Midbrain (tissue), 1 donor: ENCODE measurements around the gene MAML1.
"Not testable (repeated sequence)": the region's sequence is repeated elsewhere in the genome, so short reads cannot be mapped to it uniquely, and the experiment has no call there.

ENCODE experiments used
- DNase-seq: peaks from one replicate; lab custom pipeline; 2025; lab: John Stamatoyannopoulos, UW

The MAML1 gene

GRCh38 chr5:179767496-179768100, 35.0 kb downstream of the MAML1 start:
- no peak for DNase-seq

DNA sequence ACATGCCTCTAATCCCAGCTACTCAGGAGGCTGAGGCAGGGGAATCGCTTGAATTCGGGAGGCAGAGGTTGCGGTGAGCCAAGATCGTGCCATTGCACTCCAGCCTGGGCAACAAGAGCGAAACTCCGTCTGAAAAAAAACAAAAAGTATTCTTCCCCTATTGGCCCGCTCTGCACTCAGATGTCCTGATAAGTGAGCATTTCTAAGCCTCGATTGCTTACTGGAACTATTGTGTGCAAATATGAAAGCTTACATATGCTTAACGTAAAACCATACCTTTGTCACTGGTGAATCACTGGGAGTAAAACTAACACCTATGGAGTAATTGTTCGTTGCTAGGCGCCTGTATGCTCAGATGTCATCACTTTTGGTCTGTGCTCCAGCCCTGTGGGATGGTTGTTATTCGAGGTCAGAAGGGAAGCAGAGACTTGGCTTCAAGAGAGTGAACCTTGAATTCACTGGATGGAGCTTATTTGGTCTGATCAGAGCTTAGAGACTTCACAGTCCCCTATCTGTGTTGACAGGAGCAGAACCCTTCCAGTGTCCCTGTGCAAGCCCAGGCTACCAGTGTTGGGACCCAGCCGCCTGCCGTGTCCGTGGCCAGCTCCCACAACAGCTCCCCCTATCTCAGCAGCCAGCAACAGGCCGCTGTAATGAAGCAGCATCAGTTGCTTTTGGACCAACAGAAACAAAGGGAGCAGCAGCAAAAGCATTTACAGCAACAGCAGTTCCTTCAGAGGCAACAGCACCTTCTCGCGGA, 35.9 kb downstream of the MAML1 start:
- no peak for DNase-seq

GRCh38 chr5:179769271-179769670, 36.6 kb downstream of the MAML1 start:
- DNase-seq: no peak

GRCh38 chr5:179769796-179770195, 37.2 kb downstream of the MAML1 start:
- no peak for DNase-seq

GRCh38 chr5:179771311-179771895, 38.8 kb downstream of the MAML1 start:
- DNase-seq: no peak

DNA sequence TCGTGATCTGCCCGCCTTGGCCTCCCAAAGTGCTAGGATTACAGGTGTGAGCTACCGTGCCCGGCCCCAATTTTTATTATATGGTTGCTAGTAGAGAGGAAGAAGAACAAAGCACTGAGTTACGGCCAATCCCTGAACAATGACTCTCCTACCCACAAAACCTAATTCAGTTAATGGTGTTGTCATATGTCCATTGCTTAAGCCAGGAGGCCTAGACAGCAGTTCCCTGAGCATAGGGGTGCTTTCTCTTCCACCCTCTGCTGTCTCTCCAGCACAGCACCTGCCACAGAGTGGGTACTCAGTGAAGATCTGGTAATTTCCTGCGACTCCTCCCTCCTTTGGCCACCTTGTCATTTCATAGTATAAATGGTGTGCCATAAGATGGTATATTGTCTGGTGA, 39.7 kb downstream of the MAML1 start:
- no peak for DNase-seq

DNA sequence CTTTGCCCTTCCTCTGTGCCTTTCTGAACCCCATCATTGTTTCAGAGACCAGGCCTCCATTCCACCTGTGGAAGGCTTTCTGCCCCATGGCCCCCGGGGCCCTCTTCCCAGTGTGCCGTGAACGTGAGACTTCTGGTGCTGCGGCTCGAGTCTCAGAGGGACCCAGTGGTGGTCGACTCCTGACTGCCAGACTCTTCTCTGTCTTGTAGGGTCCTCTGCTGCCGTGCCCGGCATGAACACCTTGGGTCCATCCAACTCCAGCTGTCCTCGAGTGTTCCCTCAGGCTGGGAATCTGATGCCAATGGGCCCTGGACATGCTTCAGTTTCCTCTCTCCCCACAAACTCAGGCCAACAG, 41.0 kb downstream of the MAML1 start:
- no peak for DNase-seq

DNA sequence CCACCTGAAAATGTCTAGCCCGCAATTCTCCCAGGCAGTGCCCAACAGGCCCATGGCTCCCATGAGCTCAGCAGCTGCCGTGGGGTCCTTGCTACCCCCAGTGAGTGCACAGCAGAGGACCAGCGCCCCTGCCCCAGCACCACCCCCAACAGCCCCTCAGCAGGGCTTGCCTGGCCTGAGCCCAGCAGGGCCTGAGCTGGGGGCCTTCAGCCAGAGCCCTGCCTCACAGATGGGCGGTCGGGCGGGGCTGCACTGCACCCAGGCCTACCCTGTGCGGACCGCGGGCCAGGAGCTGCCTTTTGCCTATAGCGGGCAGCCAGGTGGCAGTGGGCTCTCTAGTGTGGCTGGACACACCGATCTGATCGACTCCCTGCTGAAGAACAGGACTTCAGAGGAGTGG, 41.8 kb downstream of the MAML1 start:
- no peak for DNase-seq

GRCh38 chr5:179776411-179776938, 43.9 kb downstream of the MAML1 start:
- no peak for DNase-seq

DNA sequence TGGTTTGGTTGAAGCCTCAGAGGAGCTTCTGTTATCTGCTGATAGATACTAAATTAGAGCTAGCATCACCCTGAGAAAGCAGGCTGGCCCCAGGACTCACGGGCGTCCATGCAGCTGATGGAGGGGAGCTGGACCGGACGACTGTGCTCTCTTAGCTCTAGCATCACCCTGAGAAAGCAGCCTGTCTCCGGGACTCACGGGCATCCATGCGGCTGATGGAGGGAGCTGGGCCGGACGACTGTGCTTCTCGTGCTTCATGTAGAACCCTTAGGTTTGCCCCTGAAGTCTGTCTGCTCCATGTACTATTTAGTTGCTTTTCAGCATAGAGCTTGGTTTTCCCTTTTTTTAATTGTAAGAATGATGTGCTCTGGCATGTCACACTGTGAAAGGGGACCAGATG, 44.8 kb downstream of the MAML1 start:
- DNase-seq: no peak

DNA sequence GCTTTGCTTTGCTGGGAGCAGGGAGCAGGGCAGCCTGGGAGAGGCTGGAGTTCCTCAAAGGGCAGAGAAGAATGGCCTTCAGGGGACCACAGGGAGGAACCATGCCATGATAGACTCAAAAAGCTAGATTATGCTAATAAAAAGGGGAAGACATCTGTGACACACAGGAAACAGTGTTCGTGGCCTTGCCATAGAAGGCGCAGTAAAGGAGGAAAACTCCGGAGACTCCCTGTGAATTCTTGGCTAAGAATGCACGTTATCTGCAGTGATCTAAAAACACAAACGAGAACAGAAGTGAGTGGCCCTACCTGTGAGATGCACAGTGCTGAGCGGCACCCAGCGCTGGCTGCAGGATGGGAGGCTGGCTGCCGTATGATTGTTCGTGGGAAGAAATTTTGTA, 45.3 kb downstream of the MAML1 start:
- no peak for DNase-seq

DNA sequence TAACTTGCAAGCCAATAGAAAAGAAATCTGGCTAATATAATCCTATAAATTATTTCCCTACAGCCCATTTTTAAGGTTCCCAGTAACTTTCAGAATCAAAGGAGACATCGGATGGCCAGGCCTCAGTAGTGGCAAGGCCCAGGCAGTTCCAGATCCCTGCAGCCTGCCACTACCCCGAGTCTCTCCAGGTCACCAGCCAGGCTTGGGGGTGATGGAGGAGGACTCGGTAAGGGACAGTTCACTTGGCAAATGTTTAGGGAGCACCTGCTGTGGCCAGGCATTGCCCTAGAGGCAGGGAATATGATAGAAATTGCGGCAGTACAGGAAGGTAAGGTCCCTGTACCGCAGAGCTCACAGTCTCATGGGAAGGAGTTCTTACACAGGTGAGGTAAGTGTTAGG, 46.0 kb downstream of the MAML1 start:
- DNase-seq: no peak

GRCh38 chr5:179779826-179780225, 47.2 kb downstream of the MAML1 start:
- DNase-seq: no peak

DNA sequence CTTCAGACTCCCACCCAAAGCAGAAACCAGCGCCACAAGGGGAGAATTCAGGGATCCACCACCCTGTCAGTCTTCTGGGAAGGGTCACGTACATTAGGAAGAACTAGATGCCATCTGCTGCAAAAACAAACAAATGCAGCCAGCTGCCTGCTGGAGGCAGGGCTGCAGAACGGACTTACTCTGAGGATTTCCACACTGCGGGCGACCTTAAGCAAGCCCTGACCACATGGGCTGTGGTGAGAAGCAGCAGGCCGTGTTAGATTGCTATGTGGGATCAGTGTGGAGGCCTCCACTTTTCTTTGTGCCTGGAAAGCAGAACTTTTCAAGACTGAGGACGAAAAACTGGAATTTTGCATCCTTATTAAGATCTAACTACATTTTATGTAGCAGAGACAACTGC, 47.7 kb downstream of the MAML1 start:
- DNase-seq: no peak

- no peak for DNase-seq
These were observed 49.2 kb downstream of the MAML1 start for GRCh38 chr5:179781846-179782245.

- no peak for DNase-seq
These were observed 50.5 kb downstream of the MAML1 start for GRCh38 chr5:179783128-179783527.

DNA sequence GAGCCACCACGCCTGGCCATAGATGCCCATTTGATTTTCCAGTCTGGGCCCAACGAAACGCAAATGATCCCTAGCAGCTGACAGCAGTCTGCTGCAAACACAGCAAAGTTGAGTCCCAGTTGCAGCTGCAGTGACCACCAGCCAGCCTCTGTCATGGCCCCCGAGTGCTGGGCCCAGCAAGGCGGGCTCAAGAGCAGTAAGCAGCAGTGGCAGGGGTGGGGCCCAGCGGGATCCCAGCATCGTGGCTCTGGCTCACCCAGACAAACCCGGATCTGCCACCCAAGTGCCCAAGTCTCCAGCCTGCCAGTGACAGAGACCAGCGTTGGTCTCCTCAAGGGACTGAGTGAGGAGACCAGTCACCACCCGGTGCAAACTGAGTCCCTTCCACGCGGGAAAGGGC, 54.2 kb downstream of the MAML1 start:
- DNase-seq: no peak

DNA sequence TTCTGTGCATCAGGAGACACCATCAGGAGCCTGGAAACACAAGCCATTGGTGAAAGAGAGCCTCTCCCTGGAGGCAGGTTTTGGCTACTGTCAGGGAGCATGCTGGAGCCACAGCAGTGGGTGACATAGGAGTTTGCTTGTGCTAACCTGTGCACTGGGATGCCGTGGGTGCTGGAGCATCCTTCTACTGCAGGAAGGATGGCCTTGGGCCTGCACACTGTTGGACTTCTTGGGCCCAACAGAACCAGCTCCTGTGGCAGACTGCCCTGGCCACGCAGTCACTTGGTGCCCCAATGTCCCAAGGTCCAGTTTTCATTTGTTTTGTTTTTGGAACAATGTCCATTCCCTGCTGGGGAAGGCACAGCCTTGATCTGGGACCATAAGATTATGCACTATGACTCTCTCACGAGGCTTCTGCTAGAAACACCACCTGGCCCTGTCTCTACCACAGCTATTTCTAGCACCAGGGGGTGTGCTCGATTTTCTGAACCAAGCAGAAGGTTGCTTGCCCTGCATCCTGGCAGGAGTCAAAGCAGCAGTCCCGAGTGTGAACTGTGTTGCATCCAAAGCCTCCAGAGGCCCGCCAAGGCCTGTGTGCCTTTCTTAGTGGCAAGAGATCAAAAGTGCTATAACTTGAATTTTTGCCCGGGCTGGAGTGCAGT, 55.7 kb downstream of the MAML1 start:
- no peak for DNase-seq

DNA sequence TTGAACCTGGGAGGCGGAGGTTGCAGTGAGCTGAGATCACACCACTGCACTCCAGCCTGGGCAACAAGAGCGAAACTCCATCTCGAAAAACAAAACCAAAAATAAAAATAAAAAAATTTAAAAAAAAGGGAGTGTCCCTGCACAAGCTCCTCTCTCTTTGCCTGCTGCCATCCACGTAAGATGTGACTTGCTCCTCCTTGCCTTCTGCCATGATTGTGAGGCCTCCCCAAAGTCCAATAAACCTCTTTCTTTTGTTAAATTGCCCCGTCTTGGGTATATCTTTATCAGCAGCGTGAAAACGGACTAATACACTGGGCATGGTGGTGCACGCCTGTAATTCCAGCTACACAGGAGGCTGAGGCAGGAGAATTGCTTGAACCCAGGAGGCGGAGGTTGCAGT, 56.7 kb downstream of the MAML1 start:
- not testable (repeated sequence) for DNase-seq

DNA sequence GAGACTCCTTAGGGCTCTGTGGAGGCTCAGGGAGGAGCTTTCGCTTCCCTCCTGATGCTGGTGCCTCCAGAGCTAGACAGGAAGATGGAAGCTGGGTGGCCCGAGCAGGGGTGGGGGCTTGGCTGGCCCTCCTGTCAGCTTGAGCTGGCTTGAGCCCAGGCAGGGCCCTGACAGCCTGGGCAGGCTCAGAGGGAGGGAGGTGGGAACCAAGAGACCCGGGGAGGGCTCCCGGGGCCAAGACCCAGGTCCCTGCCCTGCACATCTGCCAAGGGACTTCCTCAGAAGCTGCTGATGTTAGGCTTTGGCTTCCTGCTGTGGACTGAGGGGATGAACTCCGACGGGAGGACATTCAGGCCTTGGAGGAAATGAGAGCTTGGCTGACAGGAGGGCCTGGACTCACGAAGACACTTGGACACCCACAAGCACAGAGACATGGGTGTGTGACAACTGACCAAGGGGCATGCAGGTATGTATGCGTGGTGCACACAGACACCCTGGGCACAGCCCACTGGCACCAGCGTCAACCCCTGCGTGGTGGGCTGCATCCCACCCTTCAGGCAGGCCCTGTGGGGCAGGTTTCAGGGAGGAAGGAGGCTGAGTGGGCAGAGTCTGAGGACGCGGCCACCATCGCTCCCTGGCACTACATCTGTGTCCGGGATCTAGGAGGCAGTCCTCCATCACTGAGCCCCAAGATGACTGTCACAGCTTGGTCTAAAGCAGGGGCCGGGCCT, 59.4 kb downstream of the MAML1 start:
- DNase-seq: no peak

- no peak for DNase-seq
These were observed 60.2 kb downstream of the MAML1 start for GRCh38 chr5:179792612-179793467.
